Central memory CD8-positive, alpha-beta T cell (primary cell): ENCODE results near the gene TNFAIP2.

ENCODE experiments used
- ATAC-seq: fragments of 150-1000 bp; cut with Tn5 transposase; replicated peaks from 2 replicates; pipeline ENCODE4 v1.10.0; 2022; ENCODE audit warnings: mild to moderate bottlenecking, moderate FRiP score, moderate number of reproducible peaks; ENCODE audit not compliant: poor library complexity, severe bottlenecking; ENCODE audit errors: extremely low read depth
- DNase-seq, 2 donors: peaks; one replicate each; pipeline ENCODE4 v3.0.0; 2021; ENCODE audit warnings: low spot score in 2 of 2
- H3K27ac Mint-ChIP-seq: one replicate; pipeline ENCODE4 v1.8.0; 2022; ENCODE audit warnings: low read depth, mild to moderate bottlenecking, moderate library complexity, mixed read lengths
- H3K27me3 Mint-ChIP-seq: one replicate; pipeline ENCODE4 v1.8.0; 2022; ENCODE audit warnings: mixed read lengths
- H3K36me3 Mint-ChIP-seq: one replicate; pipeline ENCODE4 v1.8.0; 2022; ENCODE audit warnings: mild to moderate bottlenecking, moderate library complexity, mixed read lengths; ENCODE audit not compliant: insufficient read depth
- H3K4me1 Mint-ChIP-seq: one replicate; pipeline ENCODE4 v1.8.0; 2022; ENCODE audit warnings: mixed read lengths
- H3K4me3 Mint-ChIP-seq: one replicate; pipeline ENCODE4 v1.8.0; 2022; ENCODE audit warnings: mild to moderate bottlenecking, moderate library complexity, mixed read lengths
- H3K9me3 Mint-ChIP-seq: one replicate; pipeline ENCODE4 v1.8.0; 2022; ENCODE audit warnings: mixed read lengths

The TNFAIP2 gene

GRCh38 chr14:103132381-103133209 lies 9.3 kb downstream of the TNFAIP2 start:
- H3K4me3 Mint-ChIP-seq: no peak overlapping the region
- H3K9me3 Mint-ChIP-seq: no peaks in the 10 kb centered on the region
- ATAC-seq: no peak
- no peak for DNase-seq
- no peaks in the 10 kb centered on the region for H3K4me1 Mint-ChIP-seq
- H3K27me3 Mint-ChIP-seq: peaks cover 38% of the 10 kb centered on the region
- H3K27ac Mint-ChIP-seq: no peak overlapping the region
- peaks cover 4% of the 10 kb centered on the region for H3K36me3 Mint-ChIP-seq

GRCh38 chr14:103133210-103134140 lies 10.2 kb downstream of the TNFAIP2 start:
- no peak overlapping the region for H3K4me3 Mint-ChIP-seq
- H3K27me3 Mint-ChIP-seq: peaks cover 32% of the 10 kb centered on the region
- no peak for ATAC-seq
- peaks cover 2% of the 10 kb centered on the region for H3K36me3 Mint-ChIP-seq
- no peaks in the 10 kb centered on the region for H3K4me1 Mint-ChIP-seq
- DNase-seq: no peak
- no peak overlapping the region for H3K27ac Mint-ChIP-seq
- no peaks in the 10 kb centered on the region for H3K9me3 Mint-ChIP-seq

GRCh38 chr14:103134405-103134804 lies 11.1 kb downstream of the TNFAIP2 start:
- Mint-ChIP-seq H3K9me3 (no peaks in the 10 kb centered on the region), H3K27me3 (peaks cover 23% of the 10 kb centered on the region), H3K4me1 (no peaks in the 10 kb centered on the region), H3K36me3 (peaks cover 2% of the 10 kb centered on the region), H3K4me3 (no peak overlapping the region), H3K27ac (no peak overlapping the region)
- ATAC-seq (no peak), DNase-seq (no peak)

DNA sequence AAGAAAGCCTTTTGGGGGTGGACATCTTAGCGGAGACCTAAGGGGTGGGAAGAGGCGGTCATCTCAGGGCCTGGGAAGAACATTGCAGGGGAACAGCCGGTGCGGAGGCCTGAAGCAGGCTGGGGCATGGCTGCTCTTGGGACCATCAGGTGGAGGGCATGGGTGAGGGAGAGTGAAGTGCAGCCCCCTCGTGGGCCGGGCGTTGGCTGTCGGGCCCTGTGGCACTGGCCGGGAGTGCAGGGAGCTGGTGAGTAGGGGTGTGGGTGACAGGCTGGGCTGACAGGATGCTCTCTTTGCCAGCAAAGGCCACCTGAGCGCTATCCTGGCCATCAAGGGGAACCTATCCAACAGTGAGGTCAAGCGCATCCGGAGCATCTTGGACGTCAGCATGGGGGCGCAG lies 11.7 kb downstream of the TNFAIP2 start:
- Mint-ChIP-seq H3K27me3 (peaks cover 17% of the 10 kb centered on the region), H3K4me1 (no peaks in the 10 kb centered on the region), H3K4me3 (no peak overlapping the region), H3K9me3 (no peaks in the 10 kb centered on the region), H3K36me3 (peaks cover 2% of the 10 kb centered on the region), H3K27ac (no peak overlapping the region)
- ATAC-seq (no peak), DNase-seq (no peak)

DNA sequence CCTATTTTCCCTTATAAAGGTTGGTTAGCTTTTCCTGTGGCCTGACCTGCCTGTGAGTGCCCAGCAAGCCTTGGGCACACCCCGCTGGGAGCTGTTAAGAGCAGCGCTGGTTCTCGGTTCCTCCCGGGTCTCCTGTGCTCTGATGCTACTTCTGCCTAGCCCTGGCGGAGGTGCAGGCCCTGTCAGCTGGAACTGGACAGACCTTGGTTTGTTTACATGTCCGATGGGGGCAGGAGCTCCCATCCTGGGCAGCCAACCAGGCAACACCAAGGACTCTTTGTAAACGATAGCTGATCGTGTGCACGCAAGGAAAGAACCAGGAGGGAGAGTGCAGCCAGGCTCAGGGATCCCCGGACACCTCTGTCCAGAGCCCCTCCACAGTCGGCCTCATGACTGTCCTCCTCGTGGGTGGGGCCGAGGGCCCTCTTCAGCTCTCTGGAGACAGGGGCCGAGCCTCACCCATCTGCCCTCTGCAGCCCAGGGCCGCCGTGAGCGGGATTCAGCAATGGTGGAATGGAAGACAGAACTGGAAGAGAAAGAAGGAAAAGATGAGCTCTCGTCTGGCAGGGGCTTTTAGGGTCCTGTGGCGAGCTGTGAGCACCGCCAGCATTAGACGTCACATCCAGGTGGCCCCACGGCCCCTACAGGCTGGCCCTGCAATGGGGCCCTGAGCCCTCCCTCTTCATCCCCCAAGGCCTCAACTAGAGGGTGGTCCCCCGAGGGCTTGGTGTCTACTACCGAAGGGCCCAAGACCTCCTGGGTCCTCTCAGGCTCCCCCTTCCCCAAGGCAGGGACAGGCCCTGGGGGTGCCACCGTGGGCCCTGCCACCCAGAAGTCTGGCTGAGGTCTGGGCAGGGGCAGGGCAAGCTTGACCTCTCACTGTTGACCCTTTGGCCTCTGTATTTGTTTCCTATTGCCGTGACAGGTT lies 12.3 kb downstream of the TNFAIP2 start:
- Mint-ChIP-seq H3K36me3 (peaks cover 2% of the 10 kb centered on the region), H3K27me3 (peaks cover 11% of the 10 kb centered on the region), H3K27ac (no peak overlapping the region), H3K9me3 (no peaks in the 10 kb centered on the region), H3K4me3 (no peak overlapping the region), H3K4me1 (peaks cover 5% of the 10 kb centered on the region)
- DNase-seq: no peak
- ATAC-seq: no peak

DNA sequence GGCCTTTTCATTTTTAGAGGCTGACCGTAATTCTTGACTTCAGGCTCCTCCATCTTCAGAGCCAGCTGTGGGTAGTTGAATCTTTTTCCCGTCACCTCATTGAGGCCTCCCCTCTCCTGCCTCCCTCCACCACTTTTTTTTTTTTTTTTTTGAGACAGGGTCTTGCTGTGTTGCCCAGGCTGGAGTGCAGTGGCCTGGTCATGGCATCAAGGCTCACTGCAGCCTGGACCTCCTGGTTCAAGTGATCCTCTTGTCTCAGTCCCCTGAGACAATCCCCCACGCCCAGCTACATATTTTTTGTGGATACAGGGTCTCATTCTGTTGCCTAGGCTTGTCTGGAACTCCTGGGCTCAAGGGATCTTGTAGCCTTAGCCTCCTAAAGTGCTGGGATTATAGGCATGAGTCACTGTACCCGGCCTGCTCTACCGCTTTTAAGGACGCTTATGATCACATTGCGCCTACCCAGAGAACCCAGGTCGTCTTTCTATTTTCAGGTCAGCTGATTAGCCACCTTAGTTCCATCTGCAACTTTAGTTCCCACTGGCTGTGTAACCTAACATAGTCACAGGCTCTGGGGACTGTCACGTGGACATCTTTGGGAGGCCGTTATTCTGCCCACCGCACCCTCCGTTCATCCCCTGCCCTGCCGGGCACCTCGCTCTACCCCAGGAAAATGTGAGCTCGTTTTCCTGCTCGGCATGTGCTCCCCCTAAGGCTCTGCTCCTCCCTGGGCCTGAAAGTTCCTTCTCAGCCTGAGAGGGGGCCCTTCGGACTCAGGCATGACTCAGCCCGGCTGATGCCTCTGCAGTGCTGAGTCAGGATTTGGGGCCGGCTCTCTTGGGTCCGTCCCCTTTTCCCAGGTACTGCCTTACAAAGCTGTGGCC lies 13.4 kb downstream of the TNFAIP2 start:
- ATAC-seq: no peak
- Mint-ChIP-seq H3K27me3 (peaks cover 10% of the 10 kb centered on the region), H3K4me3 (no peak overlapping the region), H3K36me3 (peaks cover 2% of the 10 kb centered on the region), H3K9me3 (no peaks in the 10 kb centered on the region), H3K4me1 (peaks cover 15% of the 10 kb centered on the region), H3K27ac (no peak overlapping the region)
- no peak for DNase-seq

DNA sequence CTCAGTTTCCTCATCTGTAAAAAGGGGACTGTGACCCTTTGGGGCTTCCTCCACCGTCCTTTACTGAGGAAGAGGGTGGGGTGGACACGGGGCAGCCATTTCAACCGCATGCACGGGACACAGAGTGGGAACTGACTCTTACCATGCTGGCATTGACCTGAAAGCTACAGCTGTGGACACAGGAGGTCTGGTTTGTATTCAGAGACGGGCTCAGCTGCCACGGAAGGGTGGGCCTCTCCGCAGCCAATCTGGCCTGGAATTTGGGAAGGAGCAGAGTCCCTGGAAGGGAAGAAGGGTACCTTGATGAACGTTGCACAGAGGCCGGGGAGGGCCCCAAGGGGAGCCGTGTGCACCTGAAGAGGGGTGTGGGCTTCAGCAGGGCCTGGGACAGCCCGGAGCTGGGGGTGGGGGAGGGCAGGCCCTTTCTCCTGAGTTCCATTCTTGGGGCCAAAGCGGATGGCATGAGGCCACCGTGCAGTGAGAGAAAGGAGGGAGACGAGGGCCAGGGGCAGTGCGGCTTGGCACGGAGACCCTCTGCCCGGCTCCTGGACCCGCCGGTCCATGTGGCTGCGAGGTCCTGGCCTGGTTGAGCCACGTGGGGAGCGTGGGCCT lies 14.5 kb downstream of the TNFAIP2 start:
- Mint-ChIP-seq H3K4me1 (peaks cover 15% of the 10 kb centered on the region), H3K27ac (no peak overlapping the region), H3K36me3 (peaks cover 2% of the 10 kb centered on the region), H3K27me3 (peaks cover 21% of the 10 kb centered on the region), H3K9me3 (no peaks in the 10 kb centered on the region), H3K4me3 (no peak overlapping the region)
- no peak for ATAC-seq
- no peak for DNase-seq

DNA sequence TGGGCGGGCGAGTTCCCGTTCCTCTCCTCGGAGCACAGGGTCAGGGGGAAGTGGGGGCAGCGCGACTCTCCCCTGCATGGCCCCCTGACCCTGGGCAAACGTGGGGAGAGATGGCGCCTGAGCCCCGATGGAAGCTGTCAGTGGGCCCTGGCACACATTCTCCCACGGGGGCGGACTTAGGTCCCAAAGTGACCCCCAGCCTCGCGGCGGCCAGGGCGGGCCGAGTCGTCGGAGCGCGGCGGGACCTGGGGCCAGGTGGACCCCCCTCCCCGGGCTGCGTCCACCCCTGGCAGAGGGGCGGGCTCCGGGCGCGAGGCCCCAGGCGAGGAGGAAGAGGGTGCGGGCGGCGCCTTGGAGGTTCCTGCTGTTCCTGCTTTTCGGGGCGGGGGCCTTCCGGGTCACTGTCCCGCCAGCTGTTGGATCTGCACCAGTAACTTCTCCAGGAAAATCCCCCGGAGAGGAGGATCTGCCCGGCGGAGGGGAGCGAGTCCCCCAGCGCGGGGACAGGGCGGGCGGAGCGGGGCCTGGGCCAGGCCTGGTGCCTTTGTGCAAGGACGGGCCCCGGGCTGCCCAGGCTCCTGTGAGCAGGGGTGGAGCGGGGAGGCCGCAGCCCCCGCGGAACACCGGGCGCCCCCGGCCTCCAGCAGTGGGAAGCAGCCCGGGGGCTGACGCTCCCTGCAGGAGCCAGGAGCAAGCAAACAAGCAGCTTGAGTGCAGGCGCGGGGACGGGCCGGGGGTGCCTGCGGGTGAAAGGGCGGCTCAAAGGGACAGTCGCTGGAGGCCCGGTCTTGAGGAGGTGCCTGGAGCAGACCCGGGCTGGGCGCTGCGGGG lies 15.3 kb downstream of the TNFAIP2 start:
- Mint-ChIP-seq H3K27me3 (peaks cover 28% of the 10 kb centered on the region), H3K9me3 (no peaks in the 10 kb centered on the region), H3K4me3 (no peak overlapping the region), H3K36me3 (peaks cover 2% of the 10 kb centered on the region), H3K4me1 (peaks cover 15% of the 10 kb centered on the region), H3K27ac (no peak overlapping the region)
- ATAC-seq (no peak), DNase-seq (no peak)

DNA sequence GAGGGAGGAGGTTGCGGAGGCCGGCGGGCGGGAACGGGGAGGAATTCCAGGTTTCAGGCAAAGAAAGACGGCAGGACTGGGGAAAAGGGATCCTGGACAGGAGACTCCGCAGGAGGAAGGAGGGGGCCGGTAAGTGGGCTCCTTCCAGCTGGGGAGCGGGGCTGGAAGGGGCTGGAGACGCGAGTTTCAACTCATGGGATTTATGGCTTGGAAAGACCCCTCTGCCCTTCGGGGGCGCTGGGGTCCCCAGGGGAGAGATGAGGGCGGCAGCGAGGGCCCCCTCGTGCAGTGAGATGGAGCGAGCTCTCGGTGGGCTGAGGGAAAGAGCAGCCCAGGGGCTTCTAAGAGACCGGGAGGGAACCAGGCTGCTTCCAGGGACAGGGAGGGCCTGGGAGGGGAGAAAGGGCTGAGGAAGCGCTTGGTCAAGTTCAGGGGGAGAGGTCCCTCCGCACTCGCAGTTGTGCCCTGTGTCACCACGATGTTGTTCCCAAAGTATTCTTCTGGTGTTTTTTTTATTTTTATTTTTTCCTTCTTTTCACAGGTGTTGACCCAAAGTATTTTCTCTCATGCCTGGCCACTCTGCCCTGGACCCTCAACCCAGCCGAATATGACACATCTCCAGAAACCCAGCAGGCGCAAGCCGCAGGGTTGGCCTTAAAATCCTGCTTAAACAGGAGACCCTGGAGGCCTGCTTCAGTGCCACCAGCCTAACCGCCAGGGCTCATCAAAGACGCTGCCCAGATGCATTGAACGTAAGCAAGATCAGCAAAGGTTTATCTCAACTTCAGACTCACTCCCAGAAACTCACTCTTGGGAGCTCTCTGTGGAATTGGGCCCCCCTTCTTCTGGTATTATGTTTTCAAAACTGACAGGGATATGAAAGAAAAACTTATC lies 16.1 kb downstream of the TNFAIP2 start:
- ATAC-seq (no peak), DNase-seq (no peak)
- Mint-ChIP-seq H3K36me3 (peaks cover 2% of the 10 kb centered on the region), H3K27me3 (peaks cover 34% of the 10 kb centered on the region), H3K9me3 (no peaks in the 10 kb centered on the region), H3K27ac (no peak overlapping the region), H3K4me3 (no peak overlapping the region), H3K4me1 (peaks cover 15% of the 10 kb centered on the region)
